HCT116 (cell line): ENCODE data around the gene CCDC38.

ENCODE experiments used
- CBX3 ChIP-seq: IDR thresholded peaks from 2 replicates; pipeline ENCODE4 v1.6.1; 2012; ENCODE audit warnings: low read depth
- CTCF ChIP-seq, 3 experiments: fragments of 200-600 bp in 1 of 3; sonication (generic) in 1 of 3; IDR thresholded peaks in 2 of 3; conservative IDR thresholded peaks in 1 of 3; 2 replicates each; pipeline ENCODE4 v1.5.1; 2012 to 2017; ENCODE audit warnings: low read depth in 2 of 3, low read length in 2 of 3, antibody characterized with exemption in 1 of 3, borderline replicate concordance in 1 of 3, control low read depth in 1 of 3, mild to moderate bottlenecking in 1 of 3, mixed read lengths in 1 of 3, mixed run types in 1 of 3, moderate library complexity in 1 of 3; ENCODE audit not compliant: insufficient read depth in 1 of 3
- EZH2 ChIP-seq: fragments of 200-600 bp; sonication (generic); IDR thresholded peaks from 2 replicates; pipeline ENCODE4 v1.6.1; 2017; ENCODE audit warnings: antibody characterized with exemption, mixed run types
- EZH2phosphoT487 ChIP-seq: fragments of 200-600 bp; IDR thresholded peaks from 2 replicates; pipeline ENCODE4 v1.6.1; 2018; ENCODE audit warnings: antibody characterized with exemption, borderline replicate concordance
- MAX ChIP-seq: IDR thresholded peaks from 2 replicates; pipeline ENCODE4 v1.6.1; 2012
- POLR2A ChIP-seq: IDR thresholded peaks from 2 replicates; pipeline ENCODE4 v1.7.0; 2011; ENCODE audit warnings: borderline replicate concordance; ENCODE audit not compliant: insufficient read depth, insufficient read length; ENCODE audit errors: extremely low read depth
- POLR2AphosphoS5 ChIP-seq: IDR thresholded peaks from 2 replicates; pipeline ENCODE4 v1.6.1; 2011; ENCODE audit warnings: mild to moderate bottlenecking, low read depth, low read length, moderate library complexity
- RAD21 ChIP-seq: IDR thresholded peaks from 2 replicates; pipeline ENCODE4 v1.6.1; 2012; ENCODE audit warnings: low read depth, mild to moderate bottlenecking
- REST ChIP-seq: IDR thresholded peaks from 2 replicates; pipeline ENCODE4 v1.6.1; 2012; ENCODE audit warnings: low read depth
- SP1 ChIP-seq: IDR thresholded peaks from 2 replicates; pipeline ENCODE4 v1.6.1; 2012; ENCODE audit warnings: low read depth
- ZBTB33 ChIP-seq: IDR thresholded peaks from 2 replicates; pipeline ENCODE4 v1.6.1; 2011; ENCODE audit warnings: mild to moderate bottlenecking, low read length, moderate library complexity; ENCODE audit not compliant: insufficient replicate concordance; ENCODE audit errors: extremely low read depth
- ZFX ChIP-seq: fragments of 450-650 bp; IDR thresholded peaks from 2 replicates; pipeline ENCODE4 v1.6.1; 2017
- ZNF274 ChIP-seq: fragments of 200-500 bp; sonication (Bioruptor generic); IDR thresholded peaks from 2 replicates; pipeline ENCODE4 v1.6.1; 2014; ENCODE audit warnings: mild to moderate bottlenecking, low read depth, low read length, inconsistent platforms

GRCh38 chr12:95880895-95881294, 61.5 kb downstream of the CCDC38 start:
- TF ChIP-seq EZH2: no peak
- TF ChIP-seq SP1: no peak
- TF ChIP-seq CTCF (IDR thresholded peaks at IDR 0.05 in 2 of 3, conservative IDR thresholded peaks at IDR 0.05 in 1 of 3; ENCODE audit: borderline replicate concordance in 1 of 3, insufficient read depth in 1 of 3, low read depth in 2 of 3, low read length in 2 of 3): no peak
- no peak for TF ChIP-seq POLR2AphosphoS5
- TF ChIP-seq RAD21: no peak
- TF ChIP-seq POLR2A: no peak
- TF ChIP-seq EZH2phosphoT487: no peak
- TF ChIP-seq ZBTB33: no peak
- TF ChIP-seq MAX: no peak
- no peak for TF ChIP-seq ZFX
- TF ChIP-seq REST: no peak
- no peak for TF ChIP-seq ZNF274
- TF ChIP-seq CBX3: no peak
